PC-3 (cell line): ENCODE measurements around the gene TMC3. TPM values are rescaled to one million over a fixed set of nuclear protein-coding genes. Genes with fewer than 3 reads are reported as not detected.

ENCODE experiments used
- ATAC-seq: fragments of 200-7000 bp; cut with Tn5 transposase; 2 replicates; pipeline ENCODE4 v1.9.1; 2020; ENCODE audit warnings: mild to moderate bottlenecking, moderate library complexity
- BruUV-seq: library from RNA; stranded (reverse); fragments of 400-500 nt; replicated peaks from 2 replicates; lab custom pipeline; 2021; lab: Mats Ljungman, UMichigan
- CTCF ChIA-PET: fragments of 300-600 bp; sonication (Branson Sonifier 250); formaldehyde crosslinking; loops from one replicate; lab custom pipeline; 2022; ENCODE audit warnings: antibody characterized with exemption; lab: Charles Lee
- POLR2A ChIA-PET: fragments of 300-600 bp; sonication (Branson Sonifier 250); formaldehyde crosslinking; loops from one replicate; lab custom pipeline; 2022; ENCODE audit warnings: antibody characterized with exemption; ENCODE audit not compliant: unreplicated experiment; lab: Charles Lee
- DNase-seq: peaks from one replicate; pipeline ENCODE4 v3.0.0-alpha.2; 2015
- H2AFZ ChIP-seq: fragments of 300-600 bp; sonication (generic); 2 replicates; pipeline ENCODE4 v1.6.0; 2016; ENCODE audit warnings: antibody characterized with exemption, low read length
- H3F3A ChIP-seq: fragments of 300-600 bp; sonication (generic); one replicate; pipeline ENCODE4 v1.6.0; 2017; ENCODE audit warnings: antibody characterized with exemption, low read length, control low read depth, mild to moderate bottlenecking; ENCODE audit not compliant: unreplicated experiment
- H3K27ac ChIP-seq: fragments of 300-600 bp; sonication (generic); 2 replicates; pipeline ENCODE4 v1.5.1; 2016; ENCODE audit warnings: mild to moderate bottlenecking, low read length
- H3K27me3 ChIP-seq: fragments of 300-600 bp; sonication (generic); 2 replicates; pipeline ENCODE4 v1.6.1; 2016; ENCODE audit warnings: low read length, mixed read lengths
- H3K36me3 ChIP-seq: fragments of 300-600 bp; sonication (generic); 2 replicates; pipeline ENCODE4 v1.6.1; 2016; ENCODE audit warnings: low read depth, mixed run types, low read length, mixed read lengths
- H3K4me1 ChIP-seq: fragments of 300-600 bp; sonication (generic); 2 replicates; pipeline ENCODE4 v1.5.1; 2016; ENCODE audit warnings: low read length; ENCODE audit not compliant: insufficient read depth
- H3K4me2 ChIP-seq: fragments of 300-600 bp; sonication (generic); 2 replicates; pipeline ENCODE4 v1.6.0; 2016; ENCODE audit warnings: low read length
- H3K4me3 ChIP-seq: fragments of 300-600 bp; sonication (generic); 2 replicates; pipeline ENCODE4 v1.5.1; 2016; ENCODE audit warnings: mild to moderate bottlenecking, low read length, mixed read lengths
- H3K79me2 ChIP-seq: fragments of 300-600 bp; sonication (generic); 2 replicates; pipeline ENCODE4 v1.6.1; 2017; ENCODE audit warnings: low read length, mixed read lengths
- H3K9ac ChIP-seq: fragments of 300-600 bp; sonication (generic); 2 replicates; pipeline ENCODE4 v1.6.0; 2016; ENCODE audit warnings: mild to moderate bottlenecking, low read length
- H3K9me2 ChIP-seq: fragments of 300-600 bp; sonication (generic); replicated peaks from 2 replicates; pipeline ENCODE4 v1.6.1; 2016; ENCODE audit warnings: mixed run types, low read length, mixed read lengths
- H3K9me3 ChIP-seq: fragments of 300-600 bp; sonication (generic); 2 replicates; pipeline ENCODE4 v1.6.1; 2016; ENCODE audit warnings: low read length, mixed read lengths
- H4K20me1 ChIP-seq: fragments of 300-600 bp; sonication (generic); 2 replicates; pipeline ENCODE4 v1.6.1; 2016; ENCODE audit warnings: low read length, mixed read lengths
- EZH2 ChIP-seq: fragments of 300-600 bp; sonication (generic); IDR thresholded peaks from one replicate; pipeline ENCODE4 v1.6.1; 2017; ENCODE audit warnings: antibody characterized with exemption, mild to moderate bottlenecking, low read length; ENCODE audit not compliant: unreplicated experiment
- EZH2phosphoT487 ChIP-seq: fragments of 300-600 bp; sonication (generic); IDR thresholded peaks from 2 replicates; pipeline ENCODE4 v1.6.1; 2018; ENCODE audit warnings: mild to moderate bottlenecking, antibody characterized with exemption, low read length, borderline replicate concordance
- intact Hi-C: fragments of 100-400 bp; cut with micrococcal nuclease; formaldehyde crosslinking; loops from 2 replicates; pipeline ENCODE4 v1.9.0; 2023
- total RNA-seq: library from RNA; depleted of rRNA; stranded (reverse); fragments of >200 nt; gene quantifications from 2 replicates; pipeline ENCODE4 v1.2.3, GENCODE V29; 2014
- TF ChIP-seq, protein P1 (sequence below): fragments of 300-600 bp; sonication (generic); conservative IDR thresholded peaks from 2 replicates; pipeline ENCODE4 v1.5.1; 2017; ENCODE audit warnings: antibody characterized with exemption, low read depth, mild to moderate bottlenecking, low read length

Gene TMC3
- total RNA-seq, 1 experiment from 2014 or later: not detected

DNA sequence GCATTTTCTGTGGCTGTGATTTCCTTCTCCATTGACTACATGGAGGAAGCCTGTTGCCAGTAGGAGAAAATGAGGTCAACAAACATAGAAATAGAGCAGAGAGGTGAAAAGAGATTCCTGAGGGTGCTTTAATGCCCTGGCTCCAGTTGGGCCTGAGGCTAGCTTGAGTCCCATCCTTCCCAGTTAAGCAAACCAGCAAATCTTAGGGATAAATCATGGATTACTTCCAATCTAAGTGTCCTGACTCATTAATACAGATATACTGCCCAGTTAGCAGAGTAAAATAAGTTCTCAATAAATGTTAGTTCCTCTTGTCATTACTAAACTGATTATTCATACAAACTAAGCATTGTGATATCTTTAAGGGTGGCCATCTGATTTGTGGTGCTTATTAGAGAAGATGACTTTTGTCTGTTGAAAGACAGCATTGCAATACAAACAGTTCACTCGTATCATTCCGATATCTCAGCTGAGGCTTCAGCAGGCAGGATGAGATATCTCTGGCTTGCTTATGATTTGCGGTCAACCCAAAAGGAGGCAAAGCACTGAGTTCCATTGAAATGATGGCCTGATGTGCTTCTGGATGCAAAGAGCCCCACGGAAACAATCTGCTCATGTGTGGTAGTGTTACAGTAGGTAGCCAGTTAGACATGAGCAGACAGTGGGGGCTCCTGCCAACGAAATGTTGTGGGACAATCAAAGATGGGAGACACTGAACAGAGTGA, 43.5 kb downstream of the TMC3 start:
- Histone ChIP-seq H3K4me3 (no peak overlapping the region), H2AFZ (no peak overlapping the region), H3K27me3 (no peaks in the 10 kb centered on the region), H3K9me2 (no peaks in the 10 kb centered on the region), H3F3A (no peaks in the 10 kb centered on the region), H3K4me1 (no peaks in the 10 kb centered on the region), H4K20me1 (no peaks in the 10 kb centered on the region), H3K9ac (no peak overlapping the region), H3K27ac (no peak overlapping the region), H3K9me3 (no peaks in the 10 kb centered on the region), H3K36me3 (no peaks in the 10 kb centered on the region), H3K79me2 (no peaks in the 10 kb centered on the region), H3K4me2 (no peak overlapping the region)
- no TSS peak for BruUV-seq
- POLR2A ChIA-PET: no interaction called here
- CTCF ChIA-PET: no interaction called here
- DNase-seq (no peak), ATAC-seq (no peak)
- intact Hi-C loops: no loop called here
- TF ChIP-seq EZH2: no peak
- TF ChIP-seq, protein P1, sequence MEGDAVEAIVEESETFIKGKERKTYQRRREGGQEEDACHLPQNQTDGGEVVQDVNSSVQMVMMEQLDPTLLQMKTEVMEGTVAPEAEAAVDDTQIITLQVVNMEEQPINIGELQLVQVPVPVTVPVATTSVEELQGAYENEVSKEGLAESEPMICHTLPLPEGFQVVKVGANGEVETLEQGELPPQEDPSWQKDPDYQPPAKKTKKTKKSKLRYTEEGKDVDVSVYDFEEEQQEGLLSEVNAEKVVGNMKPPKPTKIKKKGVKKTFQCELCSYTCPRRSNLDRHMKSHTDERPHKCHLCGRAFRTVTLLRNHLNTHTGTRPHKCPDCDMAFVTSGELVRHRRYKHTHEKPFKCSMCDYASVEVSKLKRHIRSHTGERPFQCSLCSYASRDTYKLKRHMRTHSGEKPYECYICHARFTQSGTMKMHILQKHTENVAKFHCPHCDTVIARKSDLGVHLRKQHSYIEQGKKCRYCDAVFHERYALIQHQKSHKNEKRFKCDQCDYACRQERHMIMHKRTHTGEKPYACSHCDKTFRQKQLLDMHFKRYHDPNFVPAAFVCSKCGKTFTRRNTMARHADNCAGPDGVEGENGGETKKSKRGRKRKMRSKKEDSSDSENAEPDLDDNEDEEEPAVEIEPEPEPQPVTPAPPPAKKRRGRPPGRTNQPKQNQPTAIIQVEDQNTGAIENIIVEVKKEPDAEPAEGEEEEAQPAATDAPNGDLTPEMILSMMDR: no peak
- TF ChIP-seq EZH2phosphoT487: no peak

DNA sequence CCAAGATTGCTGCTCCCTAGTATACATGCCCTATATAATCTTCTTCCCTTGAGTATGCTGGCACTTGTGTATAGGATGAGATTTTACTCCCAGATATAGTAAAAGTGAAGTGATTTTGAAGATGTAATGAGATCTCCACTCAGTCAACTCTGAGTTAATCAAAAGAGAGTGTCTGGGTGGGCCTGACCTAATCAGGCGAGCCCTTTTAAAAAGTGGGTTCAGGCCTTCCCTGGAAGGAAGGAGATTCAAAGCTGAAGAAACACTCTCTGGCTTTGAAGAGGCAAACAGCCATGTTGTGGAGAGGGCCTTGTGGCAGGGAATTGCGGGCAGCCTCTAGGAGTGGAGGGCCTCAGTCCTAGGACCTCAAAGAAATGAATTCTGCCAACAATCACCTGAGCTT, 44.6 kb downstream of the TMC3 start:
- Histone ChIP-seq H3K27ac (no peak overlapping the region), H3K4me2 (no peak overlapping the region), H3K9me3 (no peaks in the 10 kb centered on the region), H3K79me2 (no peaks in the 10 kb centered on the region), H3K4me1 (no peaks in the 10 kb centered on the region), H3K9me2 (no peaks in the 10 kb centered on the region), H3K27me3 (no peaks in the 10 kb centered on the region), H4K20me1 (no peaks in the 10 kb centered on the region), H3F3A (no peaks in the 10 kb centered on the region), H3K9ac (no peak overlapping the region), H3K4me3 (no peak overlapping the region), H2AFZ (no peak overlapping the region), H3K36me3 (no peaks in the 10 kb centered on the region)
- DNase-seq (no peak), ATAC-seq (no peak)
- ChIA-PET POLR2A (no interaction called here), CTCF (no interaction called here)
- intact Hi-C loops: no loop called here
- TF ChIP-seq EZH2 (no peak), EZH2phosphoT487 (no peak)
- TF ChIP-seq, protein P1: no peak
- BruUV-seq: no TSS peak

DNA sequence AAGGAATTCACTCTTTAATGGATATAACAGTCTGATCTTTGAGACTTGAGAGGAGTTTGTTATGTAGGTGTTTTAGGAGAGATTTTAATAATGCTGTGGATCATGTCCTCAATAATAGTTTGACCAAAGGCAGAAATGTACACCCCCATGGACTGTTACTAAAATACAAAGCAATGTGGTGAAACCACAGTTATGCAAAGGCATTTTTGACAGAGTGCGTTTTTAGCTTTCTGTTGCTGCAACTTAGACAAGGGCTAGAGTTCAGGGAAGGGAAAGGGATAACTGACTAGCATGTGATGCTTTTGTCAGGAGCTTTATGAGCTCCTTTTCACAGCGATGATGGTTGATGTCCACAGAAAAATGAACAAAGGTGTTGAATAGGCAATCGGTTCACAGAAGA, 46.5 kb downstream of the TMC3 start:
- peaks cover 7% of the 10 kb centered on the region; the same call in 1 of the 2 replicates for H3K4me1 ChIP-seq
- POLR2A ChIA-PET: no interaction called here
- TF ChIP-seq EZH2phosphoT487 (no peak), EZH2 (no peak)
- TF ChIP-seq, protein P1: no peak
- no peaks in the 10 kb centered on the region for H3F3A ChIP-seq
- ATAC-seq (no peak), DNase-seq (no peak)
- no peak overlapping the region for H2AFZ ChIP-seq
- intact Hi-C loops: no loop called here
- no peak overlapping the region for H3K27ac ChIP-seq
- H4K20me1 ChIP-seq: no peaks in the 10 kb centered on the region
- no peak overlapping the region for H3K9ac ChIP-seq
- CTCF ChIA-PET: no interaction called here
- H3K27me3 ChIP-seq: no peaks in the 10 kb centered on the region
- H3K9me3 ChIP-seq: no peaks in the 10 kb centered on the region
- H3K79me2 ChIP-seq: no peaks in the 10 kb centered on the region
- no peaks in the 10 kb centered on the region for H3K9me2 ChIP-seq
- H3K4me3 ChIP-seq: no peak overlapping the region
- H3K36me3 ChIP-seq: no peaks in the 10 kb centered on the region
- no peak overlapping the region for H3K4me2 ChIP-seq
- BruUV-seq: no TSS peak
